ENCODE results near the gene NEURL2. TPM values are rescaled to one million over a fixed set of nuclear protein-coding genes. Genes with fewer than 3 reads are reported as not detected.

The NEURL2 gene
- total RNA-seq, 1 donor from 2014 or later, result 8.4 TPM

DNA sequence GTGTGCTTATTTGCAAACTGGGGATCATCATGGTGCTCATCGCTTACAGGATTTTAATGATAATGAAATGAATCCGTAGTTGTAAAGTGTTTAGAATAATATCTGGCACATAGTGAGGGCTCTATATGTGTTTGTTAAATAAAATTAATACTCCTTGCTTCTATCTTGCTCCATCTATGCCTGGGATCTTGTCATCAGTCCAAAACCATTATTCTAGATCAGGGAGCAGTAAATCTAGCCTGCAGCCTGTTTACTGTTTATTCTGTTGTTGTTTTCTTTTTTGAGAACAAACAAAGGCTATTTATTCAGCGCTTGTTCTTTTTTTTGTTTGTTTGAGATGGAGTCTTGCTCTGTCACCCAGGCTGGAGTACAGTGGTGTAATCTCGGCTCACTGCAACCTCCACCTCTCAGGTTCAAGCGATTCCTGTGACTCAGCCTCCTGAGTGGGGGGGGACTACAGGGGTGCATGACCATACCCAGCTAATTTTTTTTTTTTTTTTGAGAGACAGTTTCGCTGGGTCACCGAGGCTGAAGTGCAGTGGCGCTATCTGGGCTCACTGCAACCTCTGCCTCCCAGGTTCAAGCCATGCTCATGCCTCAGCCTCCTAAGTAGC, 41.9 kb downstream of the NEURL2 start:
- Mint-ChIP-seq H3K27me3 (no peaks in the 10 kb centered on the region), H3K36me3 (ENCODE audit: insufficient read depth) (peaks cover 5% of the 10 kb centered on the region), H3K9me3 (ENCODE audit: low read depth) (no peaks in the 10 kb centered on the region)

DNA sequence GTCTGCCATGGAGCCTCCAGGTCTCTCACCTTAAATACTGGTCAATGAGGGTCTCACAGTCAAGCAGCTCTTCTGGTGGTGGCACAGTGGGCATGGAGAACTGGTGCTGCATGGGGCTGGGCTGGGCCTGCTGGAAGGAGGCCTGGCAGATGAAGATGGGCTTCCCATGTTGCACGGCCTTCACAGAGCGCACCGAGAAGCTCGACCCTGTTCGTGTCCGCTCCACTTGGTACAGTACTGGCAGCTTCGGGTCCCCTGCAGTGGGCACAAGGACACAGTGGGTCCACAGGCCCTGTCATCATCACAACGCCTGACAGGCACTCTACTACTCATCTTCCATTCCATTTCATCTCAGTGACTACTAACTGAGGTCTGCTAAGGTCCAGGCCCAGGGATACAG, 42.6 kb downstream of the NEURL2 start:
- Mint-ChIP-seq H3K9me3 (ENCODE audit: low read depth) (no peaks in the 10 kb centered on the region), H3K4me1 (ENCODE audit: low read depth) (peaks cover 2% of the 10 kb centered on the region), H3K4me3 (ENCODE audit: low read depth) (no peak overlapping the region), H3K36me3 (ENCODE audit: insufficient read depth) (peaks cover 5% of the 10 kb centered on the region), H3K27ac (no peak overlapping the region), H3K27me3 (no peaks in the 10 kb centered on the region)
- DNase-seq (ENCODE audit: low spot score, unreplicated experiment), result no peak
- TF ChIP-seq, protein P1, sequence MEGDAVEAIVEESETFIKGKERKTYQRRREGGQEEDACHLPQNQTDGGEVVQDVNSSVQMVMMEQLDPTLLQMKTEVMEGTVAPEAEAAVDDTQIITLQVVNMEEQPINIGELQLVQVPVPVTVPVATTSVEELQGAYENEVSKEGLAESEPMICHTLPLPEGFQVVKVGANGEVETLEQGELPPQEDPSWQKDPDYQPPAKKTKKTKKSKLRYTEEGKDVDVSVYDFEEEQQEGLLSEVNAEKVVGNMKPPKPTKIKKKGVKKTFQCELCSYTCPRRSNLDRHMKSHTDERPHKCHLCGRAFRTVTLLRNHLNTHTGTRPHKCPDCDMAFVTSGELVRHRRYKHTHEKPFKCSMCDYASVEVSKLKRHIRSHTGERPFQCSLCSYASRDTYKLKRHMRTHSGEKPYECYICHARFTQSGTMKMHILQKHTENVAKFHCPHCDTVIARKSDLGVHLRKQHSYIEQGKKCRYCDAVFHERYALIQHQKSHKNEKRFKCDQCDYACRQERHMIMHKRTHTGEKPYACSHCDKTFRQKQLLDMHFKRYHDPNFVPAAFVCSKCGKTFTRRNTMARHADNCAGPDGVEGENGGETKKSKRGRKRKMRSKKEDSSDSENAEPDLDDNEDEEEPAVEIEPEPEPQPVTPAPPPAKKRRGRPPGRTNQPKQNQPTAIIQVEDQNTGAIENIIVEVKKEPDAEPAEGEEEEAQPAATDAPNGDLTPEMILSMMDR (IDR thresholded peaks at IDR 0.05; ENCODE audit: unreplicated experiment), result no peak

More for the DNA sequence above, 41.9 kb downstream of the NEURL2 start:
- no peak for DNase-seq (ENCODE audit: low spot score, unreplicated experiment)
- H3K27ac Mint-ChIP-seq, result no peak overlapping the region
- TF ChIP-seq, protein P1 (IDR thresholded peaks at IDR 0.05; ENCODE audit: unreplicated experiment), result no peak
- no peak overlapping the region for H3K4me3 Mint-ChIP-seq (ENCODE audit: low read depth)
- peaks cover 7% of the 10 kb centered on the region for H3K4me1 Mint-ChIP-seq (ENCODE audit: low read depth)

DNA sequence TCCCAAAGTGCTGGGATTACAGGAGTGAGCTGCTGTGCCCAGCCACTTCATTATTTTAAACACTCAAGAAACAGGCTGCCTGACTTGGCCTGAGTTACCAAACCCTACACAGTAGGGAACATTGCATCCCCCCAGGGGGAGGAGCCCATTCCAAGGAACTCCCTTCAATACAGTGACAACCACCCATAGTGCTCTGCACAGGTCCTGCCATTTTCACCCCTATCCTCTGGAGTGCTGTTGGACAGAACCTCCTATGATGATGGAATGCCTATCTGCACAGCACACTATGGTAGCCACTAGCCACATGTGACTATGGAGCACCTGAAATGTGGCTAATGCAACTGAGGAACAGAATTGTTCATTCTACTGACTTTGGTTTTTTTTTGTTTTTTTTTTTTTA, 45.6 kb downstream of the NEURL2 start:
- H3K27ac Mint-ChIP-seq, result no peak overlapping the region

DNA sequence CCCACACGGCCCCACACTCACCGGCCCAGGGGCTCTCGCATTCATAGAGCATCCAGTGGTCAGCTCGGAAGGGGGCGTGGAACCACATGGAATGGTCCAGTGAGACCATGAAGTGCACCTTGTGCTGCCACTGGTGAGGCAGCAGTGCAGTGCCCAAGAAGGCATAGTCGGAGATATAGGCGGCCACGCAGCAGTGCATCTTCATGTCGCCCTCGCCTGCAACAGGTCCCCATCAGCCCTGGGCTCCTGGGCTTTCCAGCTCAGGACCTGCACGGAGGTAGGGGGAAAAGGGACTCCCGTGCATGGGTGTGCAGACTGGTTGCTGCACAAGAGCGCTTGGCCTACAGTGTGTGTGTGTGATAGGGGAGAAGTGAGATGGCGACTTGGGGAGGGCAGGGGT, 47.5 kb downstream of the NEURL2 start:
- Mint-ChIP-seq H3K36me3 (ENCODE audit: insufficient read depth) (peaks cover 8% of the 10 kb centered on the region), H3K4me1 (ENCODE audit: low read depth) (no peaks in the 10 kb centered on the region), H3K9me3 (ENCODE audit: low read depth) (no peaks in the 10 kb centered on the region), H3K27me3 (no peaks in the 10 kb centered on the region), H3K27ac (no peak overlapping the region), H3K4me3 (ENCODE audit: low read depth) (no peak overlapping the region)
- no peak for DNase-seq (ENCODE audit: low spot score, unreplicated experiment)
- TF ChIP-seq, protein P1 (IDR thresholded peaks at IDR 0.05; ENCODE audit: unreplicated experiment), result no peak

More for the DNA sequence above, 45.6 kb downstream of the NEURL2 start:
- H3K27me3 Mint-ChIP-seq, result no peaks in the 10 kb centered on the region
- no peak for DNase-seq (ENCODE audit: low spot score, unreplicated experiment)
- H3K9me3 Mint-ChIP-seq (ENCODE audit: low read depth), result no peaks in the 10 kb centered on the region
- no peak overlapping the region for H3K4me3 Mint-ChIP-seq (ENCODE audit: low read depth)
- TF ChIP-seq, protein P1 (IDR thresholded peaks at IDR 0.05; ENCODE audit: unreplicated experiment), result no peak
- H3K4me1 Mint-ChIP-seq (ENCODE audit: low read depth), result no peaks in the 10 kb centered on the region
- peaks cover 7% of the 10 kb centered on the region for H3K36me3 Mint-ChIP-seq (ENCODE audit: insufficient read depth)

DNA sequence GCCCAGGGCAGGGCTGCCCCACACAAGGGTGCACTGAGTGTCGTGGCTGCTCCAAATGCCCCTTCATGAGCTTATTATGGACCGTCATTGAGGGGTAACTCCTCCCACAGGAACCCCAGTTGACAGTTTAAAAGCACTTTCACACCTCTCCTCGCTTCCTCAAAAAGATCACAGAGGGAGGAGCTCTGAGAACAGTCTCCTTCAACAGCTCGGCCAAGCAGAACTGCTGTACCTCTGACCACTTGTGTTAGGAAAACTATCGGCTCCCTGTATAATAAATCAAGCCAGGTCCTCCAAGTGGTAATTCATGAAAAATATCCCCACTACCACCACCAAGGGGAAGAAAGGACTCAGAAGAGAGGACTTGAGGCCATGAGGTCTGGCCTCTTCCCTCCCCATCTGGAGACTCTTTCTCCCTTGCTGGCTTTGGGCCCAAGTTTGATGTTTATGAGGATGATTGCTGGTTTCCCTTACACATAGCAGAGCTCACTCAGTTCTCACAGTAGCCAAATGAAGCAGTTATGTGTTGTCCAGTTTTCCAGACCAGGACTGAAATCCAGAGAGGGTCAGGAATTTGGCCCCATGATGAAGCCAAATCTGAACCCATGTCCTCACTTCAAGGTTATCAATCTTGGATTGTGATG, 48.7 kb downstream of the NEURL2 start:
- TF ChIP-seq, protein P1 (IDR thresholded peaks at IDR 0.05; ENCODE audit: unreplicated experiment), result no peak
- H3K27me3 Mint-ChIP-seq, result no peaks in the 10 kb centered on the region
- H3K36me3 Mint-ChIP-seq (ENCODE audit: insufficient read depth), result peaks cover 8% of the 10 kb centered on the region
- no peaks in the 10 kb centered on the region for H3K9me3 Mint-ChIP-seq (ENCODE audit: low read depth)
- no peak overlapping the region for H3K4me3 Mint-ChIP-seq (ENCODE audit: low read depth)
- H3K4me1 Mint-ChIP-seq (ENCODE audit: low read depth), result no peaks in the 10 kb centered on the region
- no peak for DNase-seq (ENCODE audit: low spot score, unreplicated experiment)
- no peak overlapping the region for H3K27ac Mint-ChIP-seq

Measured in progenitor cell of endocrine pancreas (in vitro differentiated cells).